Kidney glomerular epithelial cell (primary cell): ENCODE results near the gene PRCC.

ENCODE experiments used
- DNase-seq: peaks from one replicate; lab custom pipeline; 2025; lab: John Stamatoyannopoulos, UW

The PRCC gene

GRCh38 chr1:156815307-156815826 is 48.0 kb downstream of the PRCC start:
- DNase-seq = no peak

GRCh38 chr1:156815961-156816422 is 48.7 kb downstream of the PRCC start:
- DNase-seq = no peak

GRCh38 chr1:156816561-156817328 is 49.4 kb downstream of the PRCC start, which contains the start of gene SH2D2A:
Gene SH2D2A (minus strand): TSS chr1:156816848. CDS start chr1:156816708, 140 bp downstream.
- no peak for DNase-seq

- no peak for DNase-seq
Measured at GRCh38 chr1:156821801-156822200, 54.5 kb downstream of the PRCC start.

- no peak for DNase-seq
Measured at GRCh38 chr1:156822680-156823079, 55.3 kb downstream of the PRCC start.

GRCh38 chr1:156823210-156823790 is 56.0 kb downstream of the PRCC start:
- DNase-seq = no peak

- DNase-seq = peak; percentile 10
Measured at GRCh38 chr1:156826630-156827029, 59.3 kb downstream of the PRCC start.

- no peak for DNase-seq
Measured at GRCh38 chr1:156828400-156829124, 61.2 kb downstream of the PRCC start.

- no peak for DNase-seq
Measured at GRCh38 chr1:156832434-156832833, 65.1 kb downstream of the PRCC start.

- no peak for DNase-seq
Measured at GRCh38 chr1:156833603-156834002, 66.3 kb downstream of the PRCC start.

GRCh38 chr1:156834322-156834721 is 67.0 kb downstream of the PRCC start:
- DNase-seq = no peak

GRCh38 chr1:156836041-156836654 is 68.8 kb downstream of the PRCC start:
- no peak for DNase-seq

GRCh38 chr1:156836892-156837291 is 69.6 kb downstream of the PRCC start:
- no peak for DNase-seq

GRCh38 chr1:156838972-156839371 is 71.6 kb downstream of the PRCC start:
- DNase-seq = no peak

- DNase-seq = no peak
Measured at GRCh38 chr1:156839426-156840109, 72.2 kb downstream of the PRCC start.

GRCh38 chr1:156840186-156840897 is 73.0 kb downstream of the PRCC start:
- no peak for DNase-seq

- no peak for DNase-seq
Measured at GRCh38 chr1:156840898-156841279, 73.6 kb downstream of the PRCC start.

- no peak for DNase-seq
Measured at GRCh38 chr1:156841295-156841855, 74.0 kb downstream of the PRCC start.

- no peak for DNase-seq
Measured at GRCh38 chr1:156842618-156843300, 75.4 kb downstream of the PRCC start.

- DNase-seq = no peak
Measured at GRCh38 chr1:156844102-156844501, 76.8 kb downstream of the PRCC start.
